Measurements from ENCODE around the gene TEP1.

DNA sequence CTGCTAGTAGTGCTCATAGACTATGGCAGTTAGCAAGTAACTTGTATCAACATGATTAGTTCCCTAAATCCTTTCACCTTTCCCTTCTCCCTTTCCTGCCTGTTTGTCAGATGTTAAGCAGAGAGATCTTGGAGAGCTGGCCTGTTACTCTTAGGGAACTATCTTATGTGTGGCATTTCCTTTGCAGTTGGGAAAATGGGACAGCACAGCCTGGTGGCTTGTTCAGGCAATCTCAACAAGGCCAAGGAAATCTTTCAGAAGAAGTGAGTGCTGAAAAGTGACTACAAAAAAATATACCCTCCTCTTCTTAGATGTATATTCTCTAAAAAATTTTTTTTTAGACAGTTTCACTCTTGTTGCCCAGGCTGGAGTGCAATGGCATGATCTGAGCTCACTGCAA is 62.4 kb downstream of the TEP1 start:
- TF ChIP-seq, protein P1, sequence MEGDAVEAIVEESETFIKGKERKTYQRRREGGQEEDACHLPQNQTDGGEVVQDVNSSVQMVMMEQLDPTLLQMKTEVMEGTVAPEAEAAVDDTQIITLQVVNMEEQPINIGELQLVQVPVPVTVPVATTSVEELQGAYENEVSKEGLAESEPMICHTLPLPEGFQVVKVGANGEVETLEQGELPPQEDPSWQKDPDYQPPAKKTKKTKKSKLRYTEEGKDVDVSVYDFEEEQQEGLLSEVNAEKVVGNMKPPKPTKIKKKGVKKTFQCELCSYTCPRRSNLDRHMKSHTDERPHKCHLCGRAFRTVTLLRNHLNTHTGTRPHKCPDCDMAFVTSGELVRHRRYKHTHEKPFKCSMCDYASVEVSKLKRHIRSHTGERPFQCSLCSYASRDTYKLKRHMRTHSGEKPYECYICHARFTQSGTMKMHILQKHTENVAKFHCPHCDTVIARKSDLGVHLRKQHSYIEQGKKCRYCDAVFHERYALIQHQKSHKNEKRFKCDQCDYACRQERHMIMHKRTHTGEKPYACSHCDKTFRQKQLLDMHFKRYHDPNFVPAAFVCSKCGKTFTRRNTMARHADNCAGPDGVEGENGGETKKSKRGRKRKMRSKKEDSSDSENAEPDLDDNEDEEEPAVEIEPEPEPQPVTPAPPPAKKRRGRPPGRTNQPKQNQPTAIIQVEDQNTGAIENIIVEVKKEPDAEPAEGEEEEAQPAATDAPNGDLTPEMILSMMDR (IDR thresholded peaks at IDR 0.05) = no peak
- TF ChIP-seq EP300 (IDR thresholded peaks at IDR 0.05) = no peak
